HG02840 (cell line): Measurements from ENCODE around the gene RPL5.

Experiments
- ATAC-seq: cut with Tn5 transposase; IDR thresholded peaks from one replicate; pipeline ENCODE4 v1.9.1; 2021; ENCODE audit warnings: mild to moderate bottlenecking, moderate library complexity, moderate number of reproducible peaks; ENCODE audit not compliant: unreplicated experiment, low FRiP score

RPL5 gene

DNA sequence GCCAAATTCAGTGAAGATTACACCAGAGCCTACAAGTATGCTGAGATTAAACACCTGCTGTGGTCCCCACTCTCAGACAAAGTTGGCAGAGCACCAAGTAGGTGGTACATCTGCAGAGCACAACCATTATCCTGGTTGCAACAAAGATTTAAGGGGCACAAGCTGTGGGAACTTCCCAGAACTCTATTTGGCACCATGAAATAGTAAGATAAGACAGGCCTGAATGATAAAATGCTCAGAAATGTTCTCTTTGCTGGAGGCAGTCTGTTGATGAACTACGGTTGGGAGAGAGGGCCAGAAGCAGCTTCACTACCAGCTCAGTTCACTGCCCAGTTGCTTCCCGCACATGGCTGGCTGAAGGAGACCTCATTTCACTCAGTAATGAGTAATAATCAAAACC lies 19.9 kb downstream of the RPL5 start:
- no peak for ATAC-seq

DNA sequence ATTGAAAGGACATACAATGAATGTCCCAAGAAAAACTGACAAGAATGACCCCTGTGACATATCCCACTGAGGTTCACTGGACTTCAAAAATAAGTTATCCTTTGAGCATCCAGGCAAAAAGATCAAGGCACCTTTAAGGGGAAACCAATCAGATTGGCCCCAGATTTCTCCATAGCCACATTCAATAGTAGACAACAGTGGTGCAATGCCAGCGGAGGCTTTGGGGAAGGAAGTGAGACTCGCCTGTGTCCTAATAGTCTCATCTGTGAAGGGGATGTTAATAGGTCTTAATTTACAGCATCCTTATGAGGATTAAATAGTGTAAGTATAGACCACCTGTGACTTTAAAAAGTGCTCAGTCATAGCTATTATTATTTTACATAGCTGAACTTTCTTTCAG lies 21.5 kb downstream of the RPL5 start:
- ATAC-seq = no peak

DNA sequence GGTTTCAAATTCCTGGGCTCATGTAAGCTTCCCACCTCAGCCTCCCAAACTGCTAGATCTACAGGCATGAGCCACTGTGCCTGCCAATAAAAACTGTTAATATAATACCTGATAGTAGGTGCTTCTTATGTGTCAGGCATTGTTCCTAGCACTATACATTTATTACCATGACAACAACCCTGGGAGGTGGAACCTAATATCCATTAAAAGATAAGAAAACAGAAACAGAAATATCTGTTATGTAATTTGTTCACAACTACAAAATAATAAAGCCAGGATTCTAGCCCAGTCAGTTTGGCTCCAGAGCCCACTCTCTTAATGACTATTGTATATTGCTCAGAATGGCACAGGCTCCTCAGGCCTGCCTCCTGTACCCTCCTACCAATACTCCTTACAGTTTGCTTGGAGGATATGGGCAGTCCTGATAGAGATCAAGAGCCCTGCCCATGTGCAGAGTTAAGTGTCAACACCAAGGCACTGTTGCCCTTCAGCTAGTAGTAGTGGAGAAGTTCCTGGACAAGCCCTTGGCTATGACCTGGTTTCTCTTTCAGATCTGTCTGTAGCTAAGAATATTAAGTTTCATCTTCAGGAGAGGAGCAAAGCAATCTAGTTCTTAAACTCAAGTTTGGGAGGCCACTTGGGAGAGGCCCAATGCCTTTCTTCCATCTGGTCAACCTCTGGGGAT lies 22.4 kb downstream of the RPL5 start:
- no peak for ATAC-seq

DNA sequence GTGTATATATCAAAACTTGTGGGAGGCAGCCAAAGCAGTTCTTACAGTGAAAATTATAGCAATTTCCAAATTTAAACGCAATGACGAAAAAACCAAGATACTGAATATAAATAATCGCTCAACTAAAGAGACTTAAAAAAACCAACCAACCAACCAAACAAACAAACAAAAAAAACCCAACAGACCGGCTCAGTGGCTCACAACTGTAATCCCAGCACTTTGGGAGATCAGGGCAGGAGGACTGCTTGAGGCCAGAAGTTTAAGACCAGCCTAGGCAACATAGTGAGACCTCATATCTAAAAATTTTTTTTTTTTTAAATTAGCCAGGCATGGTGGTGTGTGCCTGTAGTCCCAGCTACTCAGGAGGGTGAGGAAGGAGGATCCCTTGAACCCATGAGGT lies 23.4 kb downstream of the RPL5 start:
- ATAC-seq = no peak

DNA sequence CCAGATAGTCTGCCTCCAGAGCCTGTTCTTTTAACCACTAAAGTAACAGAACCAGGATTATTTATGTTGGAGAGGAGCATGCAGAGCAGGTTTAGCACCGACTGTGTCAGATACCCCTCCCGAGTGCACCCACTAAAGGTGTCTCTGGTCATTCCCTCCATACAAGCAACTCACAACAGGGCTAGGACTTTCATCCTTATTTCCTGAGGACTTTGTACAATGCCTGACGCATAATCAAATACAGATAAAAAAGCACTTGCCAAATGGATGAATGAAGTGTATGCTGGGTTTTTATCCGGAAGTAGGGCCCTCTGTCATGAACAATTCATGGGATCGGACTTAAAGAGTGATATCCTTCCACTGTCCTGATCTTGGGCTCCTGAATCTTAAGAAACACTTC lies 26.0 kb downstream of the RPL5 start:
- ATAC-seq = no peak

GRCh38 chr1:92858564-92859399 lies 26.9 kb downstream of the RPL5 start:
- ATAC-seq = peak; percentile 68

DNA sequence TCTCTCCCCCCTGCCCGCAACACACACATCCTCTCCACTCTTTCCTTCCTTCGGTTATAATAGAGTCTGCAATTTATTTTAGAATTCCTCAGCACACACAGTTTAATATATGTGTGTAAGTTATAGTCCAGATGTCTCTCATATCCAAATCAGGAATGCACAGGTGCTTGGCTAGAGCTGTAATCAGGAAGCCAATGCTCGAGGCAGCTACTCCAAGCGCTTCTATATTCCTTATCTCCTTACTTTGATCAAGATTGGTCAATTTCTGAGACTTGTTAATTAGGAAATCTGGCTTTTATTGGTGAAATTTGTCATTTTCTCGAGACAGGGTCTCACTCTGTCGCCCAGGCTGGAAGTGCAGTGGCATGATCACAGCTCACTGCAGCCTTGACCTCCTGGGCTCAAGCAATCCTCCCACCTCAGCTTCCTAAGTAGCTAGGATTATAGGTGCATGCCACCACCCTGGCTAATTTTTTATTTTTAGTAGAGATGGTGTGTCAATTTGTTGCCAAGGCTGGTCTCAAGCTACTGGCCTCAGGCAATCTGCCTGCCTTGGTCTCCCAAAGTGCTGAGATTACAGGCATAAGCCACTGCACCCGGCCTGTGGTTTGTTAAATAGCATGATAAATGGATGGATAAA lies 27.7 kb downstream of the RPL5 start:
- no peak for ATAC-seq

- ATAC-seq = no peak
Measured at GRCh38 chr1:92862605-92863004, 30.8 kb downstream of the RPL5 start.

DNA sequence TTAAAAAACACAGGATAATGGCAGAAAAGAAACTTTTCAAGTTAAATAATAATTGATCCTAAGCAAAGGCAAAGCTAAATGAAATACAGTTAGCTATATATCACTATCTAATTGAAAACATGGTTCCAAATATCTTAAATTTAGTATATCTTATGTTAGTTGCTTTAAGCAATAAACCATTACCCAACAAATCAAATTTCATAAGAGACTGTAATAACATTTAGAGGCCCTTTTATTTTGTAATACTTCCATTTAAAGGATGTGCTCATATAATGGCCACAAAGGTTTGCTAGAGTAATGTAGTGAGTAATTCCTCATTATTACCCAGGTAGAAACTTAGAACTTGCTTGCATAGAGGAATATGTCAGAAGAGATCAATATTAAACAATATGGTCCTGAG lies 32.3 kb downstream of the RPL5 start:
- ATAC-seq = no peak

DNA sequence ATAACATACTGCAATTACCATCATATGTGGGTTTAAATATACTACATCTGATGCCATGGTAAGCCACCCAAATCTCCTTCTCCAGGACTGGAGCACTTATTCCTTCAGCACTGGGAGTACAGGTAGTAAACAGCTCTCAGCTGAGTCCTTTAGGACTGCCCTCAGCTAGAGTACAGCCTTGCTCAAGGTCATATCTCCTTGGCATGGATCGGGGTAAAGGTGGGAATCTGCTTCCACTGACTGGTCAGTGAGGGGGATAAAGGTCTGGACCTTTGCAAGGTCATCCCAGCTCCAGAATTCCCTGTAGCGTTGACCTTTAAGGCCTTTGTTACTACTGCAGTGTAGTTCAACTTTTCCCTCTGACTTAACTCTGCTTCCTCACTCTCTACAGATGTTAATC lies 38.8 kb downstream of the RPL5 start:
- no peak for ATAC-seq

DNA sequence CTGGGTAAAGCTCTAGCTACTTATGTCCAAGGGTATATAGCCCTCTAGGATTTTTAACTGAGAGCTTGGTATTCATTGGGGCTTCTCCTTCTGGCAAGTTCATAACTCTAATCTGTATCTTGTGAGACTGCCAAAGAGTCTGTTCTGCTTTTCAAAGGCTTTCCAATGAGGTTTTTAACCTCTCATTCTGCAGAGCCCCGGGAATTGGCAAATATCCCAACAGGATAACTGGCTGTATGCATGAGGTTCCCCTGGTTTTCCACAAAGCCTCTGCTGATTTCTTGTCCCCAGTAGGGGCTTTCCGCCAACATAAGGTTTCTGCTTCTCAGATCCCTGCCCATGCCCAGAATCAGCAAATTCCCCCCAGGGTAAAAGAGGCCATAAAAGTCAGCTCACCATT lies 40.9 kb downstream of the RPL5 start:
- no peak for ATAC-seq

- ATAC-seq = no peak
Measured at GRCh38 chr1:92874987-92875386, 43.1 kb downstream of the RPL5 start.

DNA sequence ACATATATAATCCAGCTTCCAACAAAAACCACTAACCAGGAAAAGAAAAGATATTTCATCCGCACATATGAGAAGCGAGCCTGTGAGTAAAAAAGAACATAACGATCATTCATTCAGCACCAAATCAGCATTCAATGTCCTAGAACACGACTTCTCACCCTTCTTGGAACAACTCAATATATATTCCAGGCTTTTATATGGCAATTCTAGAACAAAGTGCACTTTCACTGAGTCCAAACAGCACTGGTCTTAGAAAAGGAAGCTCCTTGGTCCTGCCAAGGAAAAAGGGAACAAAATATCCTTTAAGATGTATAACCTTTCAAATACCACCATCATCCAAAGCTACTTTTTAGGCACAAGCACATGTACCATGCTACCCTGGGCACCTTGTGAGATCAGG lies 44.5 kb downstream of the RPL5 start:
- no peak for ATAC-seq

DNA sequence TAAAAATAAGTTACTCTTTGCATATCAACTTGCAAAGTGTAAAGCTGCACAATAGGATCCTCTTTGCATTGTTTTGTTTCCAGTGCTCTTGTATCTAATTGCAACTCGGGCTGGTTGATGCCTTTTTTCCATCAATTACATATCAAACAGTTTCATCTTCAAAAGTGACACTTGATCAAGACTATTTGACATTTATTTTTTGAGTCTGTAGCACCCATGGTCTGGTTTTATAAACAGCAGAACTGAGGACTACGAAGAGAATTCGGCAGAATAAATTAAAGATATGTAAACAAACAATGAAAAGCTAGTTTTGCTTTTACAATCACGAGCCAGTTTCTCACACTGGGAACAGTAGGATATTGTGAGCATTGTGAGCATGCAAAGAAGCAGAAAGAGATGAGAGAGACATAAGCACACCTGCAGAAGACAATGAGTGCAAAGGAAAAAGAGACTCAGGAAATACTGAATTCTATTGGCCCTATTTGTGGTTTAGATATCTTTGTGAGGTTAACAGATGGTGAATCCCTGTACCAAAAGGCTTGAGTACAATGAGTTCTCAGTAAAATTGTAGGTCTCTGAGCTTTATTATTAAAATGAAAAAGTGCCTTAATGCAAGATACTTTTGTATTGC lies 45.4 kb downstream of the RPL5 start:
- no peak for ATAC-seq

DNA sequence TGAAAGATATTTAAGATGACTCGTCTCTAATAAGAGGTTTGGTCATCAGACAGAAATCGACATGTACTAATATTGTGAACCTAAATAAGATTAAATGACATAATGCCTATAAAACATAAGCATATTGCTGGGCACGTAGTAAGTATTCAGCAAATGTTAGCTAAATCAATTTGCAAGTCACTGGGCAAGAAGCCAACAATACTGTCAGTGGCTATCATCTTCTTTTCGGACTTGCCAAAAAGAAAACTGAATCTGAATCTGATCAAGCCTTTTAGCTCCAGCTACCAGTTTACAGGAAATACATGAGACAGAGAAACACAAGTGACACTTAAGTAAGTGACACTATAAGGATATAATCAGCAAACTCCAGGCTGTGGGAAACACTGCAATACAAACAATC lies 46.0 kb downstream of the RPL5 start:
- ATAC-seq = no peak

GRCh38 chr1:92879316-92879968 lies 47.6 kb downstream of the RPL5 start:
- no peak for ATAC-seq

DNA sequence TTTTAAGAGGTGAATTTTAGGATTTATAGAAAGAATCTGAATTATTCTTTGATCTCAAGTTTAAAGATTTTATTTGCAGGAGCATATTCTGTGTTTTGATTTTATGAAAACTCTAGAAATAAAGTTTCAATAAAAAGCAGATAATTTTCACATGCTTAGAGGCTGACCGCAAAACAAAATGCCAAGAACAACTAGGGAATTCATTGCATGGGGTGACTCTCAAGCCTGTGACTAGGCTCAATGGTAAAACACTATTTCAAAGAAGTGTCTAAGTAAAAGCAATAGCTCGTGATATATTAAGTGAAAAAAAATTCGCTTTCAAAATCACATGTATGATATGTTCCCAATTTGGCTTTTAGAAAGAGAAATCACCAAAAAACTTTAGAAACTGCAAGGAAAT lies 49.6 kb downstream of the RPL5 start:
- ATAC-seq = no peak

- ATAC-seq = no peak
Measured at GRCh38 chr1:92882819-92883218, 51.0 kb downstream of the RPL5 start.

- ATAC-seq = no peak
Measured at GRCh38 chr1:92883297-92883696, 51.5 kb downstream of the RPL5 start.

DNA sequence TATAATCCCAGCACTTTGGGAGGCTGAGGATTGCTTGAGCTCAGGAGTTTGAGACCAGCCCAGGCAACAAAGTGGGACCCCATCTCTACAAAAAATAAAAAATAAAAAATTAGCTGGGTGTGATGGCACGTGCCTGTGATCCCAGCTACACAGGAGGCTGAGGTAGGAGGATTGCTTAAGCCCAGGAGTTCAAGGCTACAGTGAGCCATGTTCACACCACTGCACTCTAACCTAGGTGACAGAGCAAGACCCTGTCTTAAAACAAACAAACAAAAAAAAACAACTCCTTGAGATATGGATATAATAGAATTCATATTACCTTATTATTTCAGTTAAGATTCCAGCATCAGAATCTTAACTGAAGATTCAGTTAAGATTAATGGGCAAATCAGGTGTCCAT lies 52.4 kb downstream of the RPL5 start:
- no peak for ATAC-seq
